GM12878 (cell line): Measurements from ENCODE around the gene LGMN. TPM values are rescaled to one million over a fixed set of nuclear protein-coding genes. Genes with fewer than 3 reads are reported as not detected.

Experiments
- CUX1 ChIP-seq: IDR thresholded peaks from 2 replicates; pipeline ENCODE4 v1.6.1; 2012; ENCODE audit warnings: improper control_type of control experiment, low read depth, low read length; ENCODE audit not compliant: insufficient replicate concordance
- FOXK2 ChIP-seq: fragments of 450-650 bp; IDR thresholded peaks from 2 replicates; pipeline ENCODE4 v1.6.1; 2017; ENCODE audit warnings: mild to moderate bottlenecking, moderate library complexity
- JUNB ChIP-seq: IDR thresholded peaks from 2 replicates; pipeline ENCODE4 v1.6.1; 2016; ENCODE audit warnings: antibody characterized with exemption, mild to moderate bottlenecking
- KAT2A ChIP-seq: conservative IDR thresholded peaks from 2 replicates; pipeline ENCODE4 v1.6.1; 2011; ENCODE audit warnings: low read depth, low read length; ENCODE audit not compliant: control insufficient read depth
- MTA2 ChIP-seq: fragments of 450-650 bp; IDR thresholded peaks from 2 replicates; pipeline ENCODE4 v1.6.1; 2016; ENCODE audit warnings: low read depth, mild to moderate bottlenecking, moderate library complexity
- NR2F1 ChIP-seq: fragments of 450-650 bp; conservative IDR thresholded peaks from 2 replicates; pipeline ENCODE4 v1.6.1; 2017; ENCODE audit warnings: mild to moderate bottlenecking
- NRF1 ChIP-seq: conservative IDR thresholded peaks from 2 replicates; pipeline ENCODE4 v1.6.1; 2011; ENCODE audit warnings: mild to moderate bottlenecking, low read depth, low read length, improper control_type of control experiment
- RUNX3 ChIP-seq: IDR thresholded peaks from 2 replicates; pipeline ENCODE4 v1.6.1; 2012; ENCODE audit warnings: low read length, inconsistent platforms
- SRF ChIP-seq, 2 experiments: IDR thresholded peaks; 2 replicates each; pipeline ENCODE4 v1.6.1; 2011; ENCODE audit warnings: low read depth in 2 of 2, low read length in 2 of 2, mild to moderate bottlenecking in 1 of 2, moderate library complexity in 1 of 2
- SUZ12 ChIP-seq: fragments of 200-600 bp; sonication (generic); IDR thresholded peaks from one replicate; pipeline ENCODE4 v1.6.1; 2018; ENCODE audit warnings: antibody characterized with exemption, mild to moderate bottlenecking; ENCODE audit not compliant: unreplicated experiment
- ZNF274 ChIP-seq: IDR thresholded peaks from one replicate; pipeline ENCODE4 v1.8.0; 2011; ENCODE audit not compliant: insufficient read length, insufficient read depth
- polyA plus RNA-seq, 11 experiments: library from polyadenylated mRNA; depleted of rRNA in 4 of 11; unstranded in 6 of 11; stranded (reverse) in 5 of 11; fragments of >200 nt; fragmentation: Nextera tagmentation in 4 of 11; fragmentation: Illumina TruSeq in 1 of 11; extraction: Ambion mirVana in 4 of 11; extraction: Trizol in 1 of 11; gene quantifications; 1 replicate in 1 of 11; 2 replicates in 10 of 11; pipeline versions ENCODE4 v1.2.1 to v1.2.3, GENCODE V29; 2011 to 2016; ENCODE audit warnings: inconsistent platforms in 2 of 11, missing spikeins in 2 of 11, low read depth in 1 of 11
- total RNA-seq, 4 experiments: library from RNA; depleted of rRNA in 3 of 4; stranded (reverse); fragments of >200 nt in 3 of 4; fragmentation: Illumina TruSeq in 1 of 4; extraction: Trizol in 1 of 4; gene quantifications; 2 replicates each; pipeline versions ENCODE4 v1.2.1 to v1.2.3, GENCODE V29; 2013 to 2021

LGMN gene
- total and polyA plus RNA-seq, 10 of the 15 experiments (the other 5 are each of a cell fraction or from before 2014, with no cell fraction given) = 0.71 to 192 (median 3.9) TPM

- TF ChIP-seq NRF1 (no peak), SUZ12 (no peak), FOXK2 (no peak), RUNX3 (no peak), JUNB (no peak), MTA2 (no peak), ZNF274 (no peak), KAT2A (no peak), SRF (IDR thresholded peaks at IDR 0.05; ENCODE audit: low read depth in 2 of 2, low read length in 2 of 2) (no peak), NR2F1 (no peak), CUX1 (no peak)
Observed at GRCh38 chr14:92792885-92793284, 44.5 kb upstream of the LGMN start (continued).
